Suprapubic skin (tissue), 3 donors: ENCODE data around the gene SEMA4C.

ENCODE experiments used
- POLR2A ChIP-seq, 2 donors: fragments of 450-650 bp; IDR thresholded peaks; one replicate each; pipeline ENCODE4 v1.6.1; 2017; ENCODE audit warnings: antibody characterized with exemption in 2 of 2, mild to moderate bottlenecking in 2 of 2, moderate library complexity in 2 of 2
- TF ChIP-seq, protein P1 (sequence below), 2 donors: fragments of 200-600 bp in 1 of 2; fragments of 450-650 bp in 1 of 2; sonication (generic) in 1 of 2; IDR thresholded peaks; one replicate each; pipeline ENCODE4 v1.5.1; 2016 to 2019; ENCODE audit warnings: antibody characterized with exemption in 2 of 2, mild to moderate bottlenecking in 1 of 2, moderate library complexity in 1 of 2

GRCh38 chr2:96817882-96818281, 52.0 kb downstream of the SEMA4C start:
- TF ChIP-seq, protein P1, sequence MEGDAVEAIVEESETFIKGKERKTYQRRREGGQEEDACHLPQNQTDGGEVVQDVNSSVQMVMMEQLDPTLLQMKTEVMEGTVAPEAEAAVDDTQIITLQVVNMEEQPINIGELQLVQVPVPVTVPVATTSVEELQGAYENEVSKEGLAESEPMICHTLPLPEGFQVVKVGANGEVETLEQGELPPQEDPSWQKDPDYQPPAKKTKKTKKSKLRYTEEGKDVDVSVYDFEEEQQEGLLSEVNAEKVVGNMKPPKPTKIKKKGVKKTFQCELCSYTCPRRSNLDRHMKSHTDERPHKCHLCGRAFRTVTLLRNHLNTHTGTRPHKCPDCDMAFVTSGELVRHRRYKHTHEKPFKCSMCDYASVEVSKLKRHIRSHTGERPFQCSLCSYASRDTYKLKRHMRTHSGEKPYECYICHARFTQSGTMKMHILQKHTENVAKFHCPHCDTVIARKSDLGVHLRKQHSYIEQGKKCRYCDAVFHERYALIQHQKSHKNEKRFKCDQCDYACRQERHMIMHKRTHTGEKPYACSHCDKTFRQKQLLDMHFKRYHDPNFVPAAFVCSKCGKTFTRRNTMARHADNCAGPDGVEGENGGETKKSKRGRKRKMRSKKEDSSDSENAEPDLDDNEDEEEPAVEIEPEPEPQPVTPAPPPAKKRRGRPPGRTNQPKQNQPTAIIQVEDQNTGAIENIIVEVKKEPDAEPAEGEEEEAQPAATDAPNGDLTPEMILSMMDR (IDR thresholded peaks at IDR 0.05) = no peak
- no peak for TF ChIP-seq POLR2A (IDR thresholded peaks at IDR 0.05)
